HepG2 (cell line): ENCODE results near the gene INSRR. TPM values are rescaled to one million over a fixed set of nuclear protein-coding genes. Genes with fewer than 3 reads are reported as not detected.

ENCODE experiments used
- ATAC-seq: fragments of 200-7000 bp; cut with Tn5 transposase; 3 replicates; pipeline ENCODE4 v1.9.1; 2020; ENCODE audit warnings: mild to moderate bottlenecking, moderate library complexity
- BruUV-seq: library from RNA; stranded (reverse); fragments of 400-500 nt; replicated peaks from 2 replicates; lab custom pipeline; 2021; lab: Mats Ljungman, UMichigan
- CTCF ChIA-PET: fragments of 300-600 bp; formaldehyde crosslinking; extraction: SDS; loops from one replicate; lab custom pipeline; 2021; ENCODE audit warnings: low total read pairs, inconsistent platforms, low intra/inter-chr PET ratio; lab: Yijun Ruan, JAX
- POLR2A ChIA-PET: fragments of 350-600 bp; sonication (Branson Sonifier 250); formaldehyde crosslinking; loops from one replicate; lab custom pipeline; 2020; ENCODE audit warnings: antibody characterized with exemption, inconsistent platforms; lab: Yijun Ruan, JAX
- DNase-seq: peaks from one replicate; pipeline ENCODE4 v3.0.0-alpha.2; 2015; ENCODE audit warnings: low spot score
- FAIRE-seq: peaks from 3 replicates; lab custom pipeline; 2011; peaks lifted over from hg19 to GRCh38; lab: Jason Lieb, UNC
- H2AFZ ChIP-seq: one replicate; pipeline ENCODE4 v1.6.1; 2011; ENCODE audit warnings: low read length, inconsistent platforms
- H3K27ac ChIP-seq: fragments of 300-600 bp; 3 replicates; pipeline ENCODE4 v1.8.0; 2011; ENCODE audit warnings: mixed run types, mild to moderate bottlenecking, mixed read lengths, low read length, inconsistent platforms; ENCODE audit not compliant: insufficient read depth; ENCODE audit errors: extremely low read length
- H3K27me3 ChIP-seq, 2 experiments: fragments of 200-600 bp in 1 of 2; 2 replicates in 1 of 2; 3 replicates in 1 of 2; pipeline versions ENCODE4 v1.6.0 to v1.8.0; 2011; ENCODE audit warnings: low read length in 2 of 2, mild to moderate bottlenecking in 2 of 2, moderate library complexity in 2 of 2, inconsistent platforms in 1 of 2; ENCODE audit not compliant: insufficient read depth in 2 of 2, control insufficient read depth in 1 of 2
- H3K36me3 ChIP-seq, 2 experiments: fragments of 200-600 bp in 1 of 2; replicated peaks in 1 of 2; 2 replicates in 1 of 2; 3 replicates in 1 of 2; pipeline versions ENCODE4 v1.5.1 to v1.8.0; 2011; ENCODE audit warnings: low read length in 2 of 2, inconsistent platforms in 1 of 2; ENCODE audit not compliant: insufficient read depth in 2 of 2, control insufficient read depth in 1 of 2
- H3K4me1 ChIP-seq: 2 replicates; pipeline ENCODE4 v1.5.1; 2012; ENCODE audit warnings: low read length, inconsistent platforms; ENCODE audit not compliant: insufficient read depth
- H3K4me2 ChIP-seq: 2 replicates; pipeline ENCODE4 v1.6.0; 2011; ENCODE audit warnings: low read depth, low read length, inconsistent platforms
- H3K4me3 ChIP-seq, 3 experiments: fragments of 200-600 bp in 1 of 3; sonication (generic), shearing (Covaris generic) in 1 of 3; replicated peaks in 1 of 3; 2 replicates each; pipeline ENCODE4 v1.5.1; 2011 to 2016; ENCODE audit warnings: low read length in 3 of 3, inconsistent platforms in 2 of 3, low read depth in 2 of 3, mild to moderate bottlenecking in 2 of 3, control low read depth in 1 of 3, mixed read lengths in 1 of 3; ENCODE audit not compliant: insufficient read depth in 1 of 3
- H3K79me2 ChIP-seq: one replicate; pipeline ENCODE4 v1.6.1; 2011; ENCODE audit warnings: low read length, inconsistent platforms; ENCODE audit not compliant: insufficient read depth
- H3K9ac ChIP-seq: 2 replicates; pipeline ENCODE4 v1.6.0; 2011; ENCODE audit warnings: mild to moderate bottlenecking, low read depth, low read length, inconsistent platforms; ENCODE audit not compliant: insufficient read depth
- H3K9me3 ChIP-seq: 2 replicates; pipeline ENCODE4 v1.5.1; 2012; ENCODE audit warnings: mild to moderate bottlenecking, low read length
- H4K20me1 ChIP-seq: 2 replicates; pipeline ENCODE4 v1.6.0; 2011; ENCODE audit warnings: inconsistent platforms, mild to moderate bottlenecking, low read length, moderate library complexity; ENCODE audit not compliant: insufficient read depth
- FIP1L1 ChIP-seq: fragments of 200-400 bp; formaldehyde crosslinking; IDR thresholded peaks from 2 replicates; pipeline ENCODE4 v1.6.1; 2018; ENCODE audit warnings: low read depth, mild to moderate bottlenecking, low read length, moderate library complexity, borderline replicate concordance; ENCODE audit not compliant: insufficient read depth
- FOXP1 ChIP-seq, 2 experiments: fragments of 450-650 bp in 1 of 2; IDR thresholded peaks; 2 replicates each; pipeline ENCODE4 v1.6.1; 2017 to 2018; ENCODE audit warnings: antibody characterized with exemption in 1 of 2
- HMG20B ChIP-seq: conservative IDR thresholded peaks from 2 replicates; pipeline ENCODE4 v1.6.1; 2016; ENCODE audit warnings: missing genetic modification reagents, missing compliant biosample characterization
- KDM2A ChIP-seq: sonication (generic); formaldehyde crosslinking; IDR thresholded peaks from 2 replicates; pipeline ENCODE4 v1.4.0; 2020; ENCODE audit warnings: low read depth, missing genetic modification reagents, borderline replicate concordance
- SOX13 ChIP-seq, 3 experiments: fragments of 450-650 bp in 1 of 3; sonication (generic) in 1 of 3; formaldehyde crosslinking in 1 of 3; IDR thresholded peaks in 2 of 3; conservative IDR thresholded peaks in 1 of 3; 2 replicates each; pipeline versions ENCODE4 v1.5.0 to v1.6.1; 2016 to 2020; ENCODE audit warnings: antibody characterized with exemption in 1 of 3, mild to moderate bottlenecking in 1 of 3, missing compliant biosample characterization in 1 of 3, missing genetic modification reagents in 1 of 3, moderate library complexity in 1 of 3
- ZBTB7B ChIP-seq: sonication (generic); formaldehyde crosslinking; IDR thresholded peaks from 2 replicates; pipeline ENCODE4 v1.4.0; 2020; ENCODE audit warnings: missing genetic modification reagents
- ZFP1 ChIP-seq: IDR thresholded peaks from 2 replicates; pipeline ENCODE4 v1.6.1; 2016
- ZFP82 ChIP-seq: sonication (generic); formaldehyde crosslinking; IDR thresholded peaks from 2 replicates; pipeline ENCODE4 v1.5.1; 2020; ENCODE audit warnings: mild to moderate bottlenecking, missing genetic modification reagents, borderline replicate concordance
- ZFYVE20 ChIP-seq: sonication (generic); formaldehyde crosslinking; IDR thresholded peaks from 2 replicates; pipeline ENCODE4 v1.8.0; 2023; ENCODE audit warnings: low read depth, mild to moderate bottlenecking, moderate library complexity, missing genetic modification reagents, borderline replicate concordance
- ZNF282 ChIP-seq: fragments of 450-650 bp; IDR thresholded peaks from 2 replicates; pipeline ENCODE4 v1.6.1; 2018; ENCODE audit not compliant: partially characterized antibody
- ZNF382 ChIP-seq: sonication (generic); formaldehyde crosslinking; IDR thresholded peaks from 2 replicates; pipeline ENCODE4 v1.5.0; 2020; ENCODE audit warnings: missing genetic modification reagents, mild to moderate bottlenecking, borderline replicate concordance
- ZNF879 ChIP-seq: sonication (generic); formaldehyde crosslinking; IDR thresholded peaks from 2 replicates; pipeline ENCODE4 v1.8.1; 2023; ENCODE audit warnings: missing genetic modification reagents
- ZNF883 ChIP-seq: sonication (generic); formaldehyde crosslinking; IDR thresholded peaks from 2 replicates; pipeline ENCODE4 v1.5.1; 2020; ENCODE audit warnings: mild to moderate bottlenecking, missing genetic modification reagents; ENCODE audit errors: not compliant biosample characterization
- ZSCAN22 ChIP-seq: sonication (generic); formaldehyde crosslinking; IDR thresholded peaks from 2 replicates; pipeline ENCODE4 v1.4.0; 2020; ENCODE audit warnings: mild to moderate bottlenecking, missing genetic modification reagents
- ZZZ3 ChIP-seq: sonication (generic); formaldehyde crosslinking; IDR thresholded peaks from 2 replicates; pipeline ENCODE4 v1.4.0; 2020; ENCODE audit warnings: missing genetic modification reagents, mild to moderate bottlenecking, borderline replicate concordance
- WGBS: methylation state at CpG from one replicate; pipeline ENCODE4 v1.1.6; 2017; ENCODE audit warnings: low lambda C conversion rate; 5-methylcytosine and 5-hydroxymethylcytosine counted together
- in situ Hi-C: cut with HindIII; loops from 2 replicates; pipeline ENCODE4 v1.10.0; 2017; ENCODE audit warnings: low pct_unique_long_range_greater_than_20kb; ENCODE audit not compliant: extremely low pct_ligation_motif_present
- intact Hi-C: fragments of 100-400 bp; cut with micrococcal nuclease; formaldehyde crosslinking; loops from one replicate; pipeline ENCODE4 v1.10.0; 2022; ENCODE audit not compliant: unreplicated experiment
- polyA plus RNA-seq, 8 experiments: library from polyadenylated mRNA; depleted of rRNA in 3 of 8; stranded (reverse) in 7 of 8; unstranded in 1 of 8; fragments of >200 nt; fragmentation: Illumina TruSeq in 4 of 8; extraction: Trizol in 4 of 8; gene quantifications; 2 replicates each; pipeline versions ENCODE4 v1.2.1 to v1.2.3, GENCODE V29; 2011 to 2016; ENCODE audit warnings: low read depth in 4 of 8, missing spikeins in 1 of 8, mixed read lengths in 1 of 8; ENCODE audit not compliant: insufficient read depth in 1 of 8
- total RNA-seq, 5 experiments: library from RNA; depleted of rRNA; stranded (reverse); fragments of >200 nt; fragmentation: Illumina TruSeq; extraction: Trizol; gene quantifications; 2 replicates each; pipeline ENCODE4 v1.2.3, GENCODE V29; 2016; ENCODE audit warnings: low read depth in 1 of 5
- TF ChIP-seq, protein P1 (sequence below): sonication (generic); formaldehyde crosslinking; IDR thresholded peaks from 2 replicates; pipeline ENCODE4 v1.5.0; 2020; ENCODE audit warnings: missing genetic modification reagents, mild to moderate bottlenecking, borderline replicate concordance
- TF ChIP-seq, protein P2 (sequence below): sonication (generic); formaldehyde crosslinking; conservative IDR thresholded peaks from 2 replicates; pipeline ENCODE4 v1.5.0; 2020; ENCODE audit warnings: missing genetic modification reagents
- TF ChIP-seq, protein P3 (sequence below): sonication (generic); formaldehyde crosslinking; IDR thresholded peaks from 2 replicates; pipeline ENCODE4 v1.9.0; 2021; ENCODE audit warnings: missing genetic modification reagents, borderline replicate concordance

The INSRR gene
- total and polyA plus RNA-seq, 2 of the 13 experiments (the other 11 are each of a cell fraction or from before 2014, with no cell fraction given), result not detected

DNA sequence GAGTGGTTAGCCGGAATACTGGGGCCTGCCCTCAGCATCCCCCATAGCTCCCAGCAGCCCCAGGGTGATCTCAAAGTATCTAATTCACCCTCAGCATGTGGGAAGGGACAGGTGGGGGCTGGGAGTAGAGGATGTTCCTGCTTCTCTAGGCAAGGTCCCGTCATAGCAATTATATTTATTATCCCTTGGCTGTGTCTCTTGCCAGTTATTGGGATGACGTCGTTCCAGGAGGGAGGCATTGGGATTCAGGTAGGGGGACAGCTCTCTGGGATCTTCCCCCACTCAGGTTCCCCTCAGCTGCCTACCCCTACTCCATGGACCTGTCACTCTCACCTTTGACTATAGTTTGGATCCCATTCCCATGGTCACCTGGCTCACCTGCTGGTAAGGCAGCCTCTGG lies 22.7 kb upstream of the INSRR start:
- no peak overlapping the region for H3K4me3 ChIP-seq
- in situ Hi-C loops (no loop called here), intact Hi-C loops (no loop called here)
- H3K79me2 ChIP-seq, result no peaks in the 10 kb centered on the region
- no peak for FAIRE-seq
- H3K4me1 ChIP-seq, result no peaks in the 10 kb centered on the region
- no peak overlapping the region for H3K27ac ChIP-seq
- H3K9ac ChIP-seq, result no peak overlapping the region
- no peaks in the 10 kb centered on the region for H3K36me3 ChIP-seq
- H4K20me1 ChIP-seq, result no peaks in the 10 kb centered on the region
- H3K4me2 ChIP-seq, result no peak overlapping the region
- whole genome bisulfite sequencing, result 27% methylated on average over 3 of the region's 4 CpGs
- no peak overlapping the region for H2AFZ ChIP-seq
- ChIA-PET CTCF (no interaction called here), POLR2A (no interaction called here)
- no peak for DNase-seq
- no peaks in the 10 kb centered on the region for H3K9me3 ChIP-seq
- BruUV-seq, result no TSS peak
- no peak for ATAC-seq
- peaks cover 17 to 92% of the 10 kb centered on the region in 2 experiments; a peak in 4 of 5 replicates for H3K27me3 ChIP-seq
- TF ChIP-seq, protein P1, sequence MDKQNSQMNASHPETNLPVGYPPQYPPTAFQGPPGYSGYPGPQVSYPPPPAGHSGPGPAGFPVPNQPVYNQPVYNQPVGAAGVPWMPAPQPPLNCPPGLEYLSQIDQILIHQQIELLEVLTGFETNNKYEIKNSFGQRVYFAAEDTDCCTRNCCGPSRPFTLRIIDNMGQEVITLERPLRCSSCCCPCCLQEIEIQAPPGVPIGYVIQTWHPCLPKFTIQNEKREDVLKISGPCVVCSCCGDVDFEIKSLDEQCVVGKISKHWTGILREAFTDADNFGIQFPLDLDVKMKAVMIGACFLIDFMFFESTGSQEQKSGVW (CRISPR knock-in tag), result no peak
- no peak for TF ChIP-seq FIP1L1
- no peak for TF ChIP-seq ZFP1
- no peak for TF ChIP-seq ZNF382 (CRISPR knock-in tag)
- TF ChIP-seq ZSCAN22 (CRISPR knock-in tag), result no peak
- TF ChIP-seq FOXP1 (IDR thresholded peaks at IDR 0.05), result no peak
- TF ChIP-seq FOXP1 (CRISPR knock-in tag; IDR thresholded peaks at IDR 0.05), result no peak
- no peak for TF ChIP-seq HMG20B (CRISPR knock-in tag)
- TF ChIP-seq, protein P2, sequence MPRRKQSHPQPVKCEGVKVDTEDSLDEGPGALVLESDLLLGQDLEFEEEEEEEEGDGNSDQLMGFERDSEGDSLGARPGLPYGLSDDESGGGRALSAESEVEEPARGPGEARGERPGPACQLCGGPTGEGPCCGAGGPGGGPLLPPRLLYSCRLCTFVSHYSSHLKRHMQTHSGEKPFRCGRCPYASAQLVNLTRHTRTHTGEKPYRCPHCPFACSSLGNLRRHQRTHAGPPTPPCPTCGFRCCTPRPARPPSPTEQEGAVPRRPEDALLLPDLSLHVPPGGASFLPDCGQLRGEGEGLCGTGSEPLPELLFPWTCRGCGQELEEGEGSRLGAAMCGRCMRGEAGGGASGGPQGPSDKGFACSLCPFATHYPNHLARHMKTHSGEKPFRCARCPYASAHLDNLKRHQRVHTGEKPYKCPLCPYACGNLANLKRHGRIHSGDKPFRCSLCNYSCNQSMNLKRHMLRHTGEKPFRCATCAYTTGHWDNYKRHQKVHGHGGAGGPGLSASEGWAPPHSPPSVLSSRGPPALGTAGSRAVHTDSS (CRISPR knock-in tag), result no peak
- TF ChIP-seq KDM2A (CRISPR knock-in tag), result no peak
- TF ChIP-seq SOX13 (IDR thresholded peaks at IDR 0.05), result no peak
- TF ChIP-seq SOX13 (CRISPR knock-in tag; conservative IDR thresholded peaks at IDR 0.05 in 1 of 2, IDR thresholded peaks at IDR 0.05 in 1 of 2), result no peak
- TF ChIP-seq ZNF282, result no peak
- TF ChIP-seq, protein P3, sequence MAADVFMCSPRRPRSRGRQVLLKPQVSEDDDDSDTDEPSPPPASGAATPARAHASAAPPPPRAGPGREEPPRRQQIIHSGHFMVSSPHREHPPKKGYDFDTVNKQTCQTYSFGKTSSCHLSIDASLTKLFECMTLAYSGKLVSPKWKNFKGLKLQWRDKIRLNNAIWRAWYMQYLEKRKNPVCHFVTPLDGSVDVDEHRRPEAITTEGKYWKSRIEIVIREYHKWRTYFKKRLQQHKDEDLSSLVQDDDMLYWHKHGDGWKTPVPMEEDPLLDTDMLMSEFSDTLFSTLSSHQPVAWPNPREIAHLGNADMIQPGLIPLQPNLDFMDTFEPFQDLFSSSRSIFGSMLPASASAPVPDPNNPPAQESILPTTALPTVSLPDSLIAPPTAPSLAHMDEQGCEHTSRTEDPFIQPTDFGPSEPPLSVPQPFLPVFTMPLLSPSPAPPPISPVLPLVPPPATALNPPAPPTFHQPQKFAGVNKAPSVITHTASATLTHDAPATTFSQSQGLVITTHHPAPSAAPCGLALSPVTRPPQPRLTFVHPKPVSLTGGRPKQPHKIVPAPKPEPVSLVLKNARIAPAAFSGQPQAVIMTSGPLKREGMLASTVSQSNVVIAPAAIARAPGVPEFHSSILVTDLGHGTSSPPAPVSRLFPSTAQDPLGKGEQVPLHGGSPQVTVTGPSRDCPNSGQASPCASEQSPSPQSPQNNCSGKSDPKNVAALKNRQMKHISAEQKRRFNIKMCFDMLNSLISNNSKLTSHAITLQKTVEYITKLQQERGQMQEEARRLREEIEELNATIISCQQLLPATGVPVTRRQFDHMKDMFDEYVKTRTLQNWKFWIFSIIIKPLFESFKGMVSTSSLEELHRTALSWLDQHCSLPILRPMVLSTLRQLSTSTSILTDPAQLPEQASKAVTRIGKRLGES (CRISPR knock-in tag), result no peak
- TF ChIP-seq ZNF883 (CRISPR knock-in tag), result no peak
- no peak for TF ChIP-seq ZFP82 (CRISPR knock-in tag)
- TF ChIP-seq ZFYVE20, result no peak
- no peak for TF ChIP-seq ZBTB7B (CRISPR knock-in tag)
- TF ChIP-seq ZZZ3 (CRISPR knock-in tag), result no peak
- no peak for TF ChIP-seq ZNF879 (CRISPR knock-in tag)
